ENCODE data around the gene EPAS1.

The EPAS1 gene

GRCh38 chr2:46325182-46325928, 28.1 kb downstream of the EPAS1 start:
- no peak for DNase-seq

GRCh38 chr2:46326231-46326980, 29.2 kb downstream of the EPAS1 start:
- DNase-seq: no peak

- DNase-seq: no peak
These were observed 30.4 kb downstream of the EPAS1 start for GRCh38 chr2:46327627-46328026.

- DNase-seq: no peak
These were observed 31.1 kb downstream of the EPAS1 start for GRCh38 chr2:46328291-46328690.

GRCh38 chr2:46328829-46329228, 31.6 kb downstream of the EPAS1 start:
- DNase-seq: no peak

- no peak for DNase-seq
These were observed 32.1 kb downstream of the EPAS1 start for GRCh38 chr2:46329340-46329739.

- no peak for DNase-seq
These were observed 32.9 kb downstream of the EPAS1 start for GRCh38 chr2:46329803-46330775.

- no peak for DNase-seq
These were observed 34.0 kb downstream of the EPAS1 start for GRCh38 chr2:46331109-46331766.

- no peak for DNase-seq
These were observed 35.6 kb downstream of the EPAS1 start for GRCh38 chr2:46332686-46333281.

- peak; percentile 15 for DNase-seq
These were observed 36.7 kb downstream of the EPAS1 start for GRCh38 chr2:46333912-46334311.

- DNase-seq: no peak
These were observed 37.4 kb downstream of the EPAS1 start for GRCh38 chr2:46334389-46335271.

GRCh38 chr2:46335391-46336282, 38.4 kb downstream of the EPAS1 start:
- DNase-seq: no peak

GRCh38 chr2:46336283-46336959, 39.2 kb downstream of the EPAS1 start:
- no peak for DNase-seq

- no peak for DNase-seq
These were observed 40.2 kb downstream of the EPAS1 start for GRCh38 chr2:46337208-46337994.

GRCh38 chr2:46338674-46339073, 41.5 kb downstream of the EPAS1 start:
- no peak for DNase-seq

GRCh38 chr2:46339200-46339599, 42.0 kb downstream of the EPAS1 start:
- DNase-seq: no peak

- no peak for DNase-seq
These were observed 42.7 kb downstream of the EPAS1 start for GRCh38 chr2:46339676-46340459.
